HL-60/S4 treated with retinoic acid at 250 ng/mL for 4 days and 3 days (cell line): Measurements from ENCODE around the gene SMAD3.

Experiments used
- in situ Hi-C: fragments of 300-500 bp; cut with MboI; formaldehyde crosslinking; loops from 2 replicates; pipeline ENCODE4 v1.7.0; 2022; ENCODE audit warnings: low sequenced_read_pairs

SMAD3 gene

DNA sequence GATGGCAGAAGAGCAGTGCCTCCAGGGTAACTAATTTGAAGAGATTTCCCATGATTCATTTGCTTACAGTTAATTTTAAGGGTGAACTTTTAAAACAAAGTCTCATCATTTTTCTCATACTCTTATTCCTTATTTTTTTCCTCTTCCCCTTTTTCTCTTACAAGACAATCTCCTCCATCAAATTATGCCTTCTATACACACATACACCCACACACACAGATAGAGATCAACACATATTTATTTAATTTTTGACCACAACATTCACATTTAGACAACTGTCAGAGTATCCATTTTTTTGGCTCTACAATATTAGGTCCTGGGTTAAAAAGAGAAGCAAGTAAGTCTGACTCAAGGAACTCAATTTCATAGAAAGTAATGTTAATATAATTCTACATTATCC lies 151.5 kb downstream of the SMAD3 start:
- in situ Hi-C loops = no loop called here

DNA sequence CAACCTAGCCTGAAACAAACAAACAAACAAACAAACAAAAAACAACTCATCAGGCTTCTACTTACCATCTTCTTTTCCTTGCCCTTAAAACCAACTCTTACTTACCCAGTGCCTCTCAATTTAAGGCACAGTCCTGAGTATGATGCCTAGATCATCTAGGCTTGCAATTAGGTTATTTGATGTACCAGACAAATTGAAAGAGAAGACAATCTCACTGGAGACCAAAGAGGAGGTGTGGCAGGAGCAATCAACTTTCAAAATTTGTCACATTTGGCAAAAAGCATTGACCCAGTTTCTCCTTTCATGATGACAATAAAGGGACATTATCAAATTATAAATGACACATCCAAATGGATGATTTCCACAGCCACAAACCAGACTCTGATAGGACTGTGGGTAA lies 153.0 kb downstream of the SMAD3 start:
- in situ Hi-C loops = no loop called here

DNA sequence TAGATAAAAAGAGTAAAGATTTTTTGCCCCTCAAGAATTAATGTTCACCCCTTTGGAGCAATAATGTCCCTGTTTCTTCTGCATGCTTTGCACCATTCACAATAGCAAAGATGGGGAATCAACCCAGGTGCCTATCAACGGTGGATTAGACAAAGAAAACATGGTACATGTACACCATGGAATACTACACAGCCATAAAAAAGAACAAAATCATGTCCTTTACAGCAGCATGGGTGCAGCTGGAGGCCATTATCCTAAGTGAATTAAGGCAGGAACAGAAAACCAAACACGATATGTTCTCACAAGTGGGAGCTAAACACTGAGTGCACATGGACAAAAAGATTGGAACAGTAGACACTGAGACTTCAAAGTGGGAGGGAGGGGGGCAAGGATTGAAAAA lies 153.9 kb downstream of the SMAD3 start:
- in situ Hi-C loops = no loop called here

DNA sequence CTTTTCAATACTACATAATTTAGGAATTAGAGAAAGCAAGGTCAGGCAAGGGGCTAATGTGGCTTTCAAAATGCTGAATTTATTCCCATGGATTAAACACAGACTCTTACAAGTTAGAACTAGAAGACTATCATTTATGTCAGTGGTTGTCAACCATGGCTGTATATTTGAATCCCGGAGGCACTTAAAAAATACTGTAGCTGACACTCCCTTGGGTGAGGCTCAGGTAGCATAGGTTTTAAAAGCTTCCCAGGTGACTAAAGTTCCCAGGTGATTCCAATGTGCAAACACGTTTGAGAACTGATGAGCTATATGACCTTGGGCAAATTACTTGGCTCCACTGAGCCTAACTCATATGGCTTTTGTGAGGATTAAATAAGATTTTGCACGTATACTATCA lies 159.5 kb downstream of the SMAD3 start:
- in situ Hi-C loops = no loop called here

DNA sequence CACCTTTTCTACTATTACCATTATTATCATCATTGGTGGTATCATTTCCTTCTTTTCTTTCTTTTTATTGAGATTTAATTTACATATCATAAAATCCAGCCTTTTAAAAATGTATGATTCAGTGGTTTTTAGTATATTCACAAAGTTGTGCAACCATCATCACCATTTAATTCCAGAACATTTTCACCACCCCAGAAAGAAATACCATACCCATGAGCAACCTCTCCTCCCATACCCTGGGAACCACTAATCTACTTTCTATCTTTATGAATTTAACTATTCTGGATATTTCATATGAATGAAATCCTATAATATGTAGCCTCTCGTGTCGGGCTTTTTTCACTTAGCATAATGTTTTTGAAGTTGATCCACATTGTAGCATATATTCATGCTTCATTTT lies 159.9 kb downstream of the SMAD3 start:
- in situ Hi-C loops = no loop called here

DNA sequence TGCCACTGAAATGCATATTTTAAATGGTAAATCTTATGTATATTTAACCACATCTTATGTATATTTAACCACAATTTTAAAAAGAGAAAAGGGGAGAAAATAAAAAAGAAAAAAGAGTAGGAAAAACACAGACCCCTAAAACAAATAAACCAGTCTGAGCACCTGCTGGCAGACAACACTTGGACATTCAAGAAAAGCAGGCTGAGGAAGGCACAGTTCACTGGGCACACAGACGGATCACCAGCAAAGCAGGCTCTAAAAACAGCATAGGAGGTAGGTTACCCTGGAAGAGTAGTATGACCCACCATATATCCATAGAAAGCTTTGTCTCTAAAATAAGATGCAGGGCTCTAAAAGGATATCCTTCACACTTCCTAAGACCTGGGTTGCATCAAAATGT lies 162.0 kb downstream of the SMAD3 start:
- in situ Hi-C loops = no loop called here

DNA sequence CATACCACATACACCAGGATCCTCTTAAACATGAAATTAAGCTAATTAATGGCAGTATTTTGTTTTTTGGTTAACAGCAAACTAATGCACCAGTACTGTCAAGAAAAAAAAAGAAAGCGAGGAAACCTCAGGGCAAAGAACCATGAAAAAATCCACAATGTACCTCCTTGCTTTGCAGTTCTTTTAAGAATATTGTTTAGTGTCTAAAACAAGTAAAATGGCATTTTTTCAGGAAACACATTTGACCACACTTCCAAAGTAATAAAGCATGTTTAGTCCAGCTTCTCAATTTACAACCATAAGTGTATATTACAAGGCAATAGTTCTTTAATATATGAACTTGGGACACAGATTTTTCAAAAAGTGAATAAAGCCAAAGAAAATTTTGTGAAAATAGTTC lies 162.4 kb downstream of the SMAD3 start:
- in situ Hi-C loops = no loop called here

DNA sequence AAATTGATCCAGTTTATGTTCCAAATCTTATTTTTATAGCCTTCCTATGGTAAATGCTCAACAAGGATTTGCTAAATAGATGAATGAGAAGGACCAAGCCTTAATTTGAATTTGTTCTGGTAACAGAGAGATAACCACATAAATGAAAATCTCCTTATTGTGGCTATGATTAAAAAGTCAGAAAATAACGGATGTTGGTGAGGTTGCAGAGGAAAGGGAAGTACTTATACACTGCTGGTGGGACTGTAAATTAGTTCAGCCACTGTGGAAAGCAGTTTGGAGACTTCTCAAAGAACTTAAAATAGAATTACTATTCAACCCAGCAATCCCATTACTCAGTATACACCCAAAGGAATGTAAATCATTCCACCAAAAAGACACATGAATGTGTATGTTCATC lies 162.9 kb downstream of the SMAD3 start:
- in situ Hi-C loops = no loop called here

DNA sequence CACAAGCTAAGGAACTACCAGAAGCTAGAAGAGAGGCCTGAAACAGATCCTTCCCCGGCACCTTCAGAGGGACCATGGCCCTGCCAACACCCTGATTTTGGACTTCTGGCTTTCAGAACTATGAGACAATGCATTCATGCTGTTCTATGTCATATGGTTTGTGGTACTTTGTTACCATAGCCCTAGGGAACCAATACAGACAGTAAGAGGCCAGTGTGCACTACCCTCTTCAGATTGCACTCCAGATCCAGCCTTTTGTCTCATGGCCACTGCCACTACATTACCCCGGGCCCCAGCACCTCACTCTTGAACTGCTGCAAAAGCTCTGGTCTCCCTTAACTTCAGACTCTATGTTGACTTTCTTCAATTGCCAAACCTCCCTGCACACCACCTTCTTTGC lies 165.1 kb downstream of the SMAD3 start:
- in situ Hi-C loops = no loop called here

DNA sequence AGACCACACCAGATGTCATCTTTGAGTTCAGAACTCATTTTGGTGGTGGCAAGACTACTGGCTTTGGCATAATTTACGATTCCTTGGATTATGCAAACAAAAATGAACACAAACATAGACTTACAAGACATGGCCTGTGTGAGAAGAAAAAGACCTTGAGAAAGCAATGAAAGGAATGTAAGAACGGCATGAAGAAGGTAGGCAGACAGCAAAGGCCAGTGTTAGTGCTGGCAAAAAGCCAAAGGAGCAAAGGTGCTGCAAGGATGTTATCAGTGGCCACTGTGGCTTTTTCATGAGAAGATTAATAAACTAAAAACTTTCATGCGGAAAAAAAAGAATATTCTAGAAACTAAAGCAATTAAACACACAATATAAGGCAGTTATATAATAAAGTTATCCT lies 167.2 kb downstream of the SMAD3 start:
- in situ Hi-C loops = no loop called here

DNA sequence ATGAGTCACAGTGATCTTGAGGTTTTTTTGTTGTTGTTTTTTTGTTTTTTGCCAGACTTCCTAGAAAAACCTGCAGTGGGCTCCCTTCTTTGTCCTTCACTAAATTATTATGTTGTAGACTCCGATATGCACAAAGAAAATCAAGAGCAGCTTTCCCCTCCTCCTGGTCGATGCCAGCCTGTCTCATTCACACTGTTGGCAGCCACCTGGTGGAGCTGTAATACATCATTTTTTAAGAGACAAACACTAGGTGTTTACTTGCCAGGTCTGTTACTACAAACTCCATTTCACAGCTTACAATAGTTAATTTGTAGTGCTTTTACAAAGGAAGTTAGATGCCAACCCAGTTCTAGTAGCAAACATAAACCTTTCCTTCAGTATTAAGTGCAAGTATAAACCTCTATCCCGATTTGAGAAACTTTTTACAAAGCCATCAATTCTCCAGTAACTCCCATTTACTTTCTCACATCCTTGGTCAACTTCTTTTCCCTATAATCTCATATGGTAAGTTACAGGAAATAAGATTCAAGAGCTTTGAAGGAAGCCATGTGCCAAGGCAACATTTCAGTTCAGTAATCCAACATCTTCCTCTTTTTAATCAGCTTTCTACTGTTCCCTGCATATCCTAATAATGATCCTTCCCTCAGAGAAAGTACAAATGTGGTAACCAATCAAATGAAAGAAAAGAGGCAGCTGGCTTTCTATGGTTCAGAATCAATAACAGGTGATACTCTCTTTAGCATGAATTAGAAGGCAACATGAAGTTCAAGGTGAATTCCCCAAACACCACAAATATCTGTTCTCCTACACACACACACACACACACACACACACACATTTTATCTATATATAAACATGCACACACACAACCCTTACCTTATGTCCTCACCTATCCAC lies 175.1 kb downstream of the SMAD3 start:
- in situ Hi-C loops = no loop called here

DNA sequence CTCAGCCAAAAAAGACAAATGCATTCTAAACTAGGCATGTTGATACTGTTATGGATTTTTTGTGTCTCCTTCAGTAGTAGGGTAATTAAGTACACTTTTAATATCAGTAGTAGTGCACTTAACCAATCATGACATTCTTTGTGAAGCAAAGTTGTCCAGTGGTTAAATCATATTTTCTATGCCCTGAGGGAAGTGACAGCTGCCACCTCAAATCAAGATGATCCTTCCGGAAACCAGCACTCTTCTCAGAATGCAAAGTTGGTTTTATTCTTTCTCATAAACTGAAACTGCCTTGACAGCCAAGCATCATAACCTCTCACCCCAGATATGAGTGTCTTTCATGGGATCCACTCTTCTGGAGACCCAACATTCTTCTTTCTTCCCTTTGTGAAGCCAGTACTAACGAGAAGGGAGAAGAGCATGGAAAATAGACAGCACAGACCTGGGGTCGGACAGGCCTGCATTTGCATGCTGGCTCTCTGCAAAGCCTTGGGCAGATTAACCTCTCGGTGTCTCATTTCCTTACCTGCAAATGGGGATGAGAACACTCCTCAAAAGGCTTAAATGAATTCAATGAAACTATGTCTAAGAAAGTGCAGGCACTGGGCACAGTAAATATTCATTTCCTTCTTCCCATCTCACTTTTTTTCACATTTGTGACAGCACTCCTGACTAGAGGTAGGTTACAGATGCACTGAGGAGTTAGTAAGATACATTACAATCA lies 175.9 kb downstream of the SMAD3 start:
- in situ Hi-C loops = no loop called here

DNA sequence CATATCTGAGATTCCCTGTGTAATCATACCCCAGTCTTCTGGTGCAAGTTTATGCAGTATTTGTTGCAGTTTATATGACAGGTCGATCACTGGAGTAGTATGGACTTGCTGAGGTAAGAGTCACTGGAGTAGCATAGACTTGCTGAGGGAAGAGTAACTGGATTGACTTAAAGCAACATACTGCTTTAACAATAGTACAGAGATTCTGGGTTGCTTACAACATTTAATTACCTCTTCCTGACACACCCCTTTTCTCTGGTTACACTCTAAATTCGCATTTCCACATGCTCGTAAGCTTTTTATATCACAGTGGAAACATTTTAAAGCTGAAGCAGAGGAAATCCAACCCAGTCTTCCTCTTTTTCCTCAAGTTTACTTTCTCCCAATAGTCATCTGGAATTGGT lies 177.3 kb downstream of the SMAD3 start:
- in situ Hi-C loops = no loop called here
